Stimulated activated CD8-positive, alpha-beta memory T cell treated with anti-CD3 and anti-CD28 coated beads, Interleukin-7, amount 100 ng/mL, for 1 hour (primary cell): ENCODE data around the gene XYLT2.
"Not testable (repeated sequence)": the region's sequence is repeated elsewhere in the genome, so short reads cannot be mapped to it uniquely, and the experiment has no call there.

Source experiments
- DNase-seq, 2 donors: peaks; one replicate each; pipeline ENCODE4 v3.0.0-alpha.2; 2020; ENCODE audit warnings: low read depth in 2 of 2

The XYLT2 gene

DNA sequence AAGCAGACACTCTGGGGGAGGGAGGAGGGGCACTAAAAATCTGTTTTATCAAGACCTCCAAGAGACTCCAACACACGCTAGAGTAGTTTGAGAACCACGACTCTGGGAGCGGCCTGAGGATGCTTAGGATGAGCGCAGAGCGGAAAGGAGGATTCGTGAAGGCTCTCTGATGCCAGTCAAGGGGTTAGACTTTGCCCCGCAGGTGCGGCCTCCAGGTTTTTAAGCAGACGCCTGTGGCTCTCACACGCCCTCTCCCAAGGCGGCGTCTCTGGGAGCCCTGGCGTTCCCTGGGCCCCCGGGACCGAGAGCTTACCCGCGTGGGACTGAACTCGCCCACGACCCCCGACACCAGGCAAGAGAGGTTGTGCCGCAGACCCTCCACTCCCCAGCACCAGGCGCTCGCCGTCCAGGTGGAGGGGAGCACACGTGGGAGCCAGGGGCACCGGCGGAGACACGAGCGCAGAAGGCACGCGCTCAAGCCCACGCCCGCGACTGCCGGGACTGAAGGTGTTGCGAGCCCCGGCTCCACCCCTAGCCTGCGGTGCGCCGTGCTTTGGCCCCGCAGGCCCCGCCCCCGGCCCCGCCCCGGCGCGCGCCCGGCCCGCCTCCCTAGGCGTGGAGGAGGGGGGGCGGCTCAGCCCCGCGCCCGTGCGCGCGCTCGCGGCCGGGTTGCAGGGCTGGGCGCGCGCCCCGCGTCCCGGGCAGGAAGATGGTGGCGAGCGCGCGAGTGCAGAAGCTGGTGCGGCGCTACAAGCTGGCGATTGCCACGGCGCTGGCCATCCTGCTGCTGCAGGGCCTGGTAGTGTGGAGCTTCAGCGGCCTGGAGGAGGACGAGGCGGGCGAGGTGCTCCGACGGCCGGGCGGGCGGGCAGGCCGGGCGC is at the start of gene XYLT2:
TSS of gene XYLT2 (plus strand) at position 695 of the 881 bp plus-strand sequence. CDS start at position 710, 15 bp downstream.
- peak; percentile 79 to 82 for DNase-seq

DNA sequence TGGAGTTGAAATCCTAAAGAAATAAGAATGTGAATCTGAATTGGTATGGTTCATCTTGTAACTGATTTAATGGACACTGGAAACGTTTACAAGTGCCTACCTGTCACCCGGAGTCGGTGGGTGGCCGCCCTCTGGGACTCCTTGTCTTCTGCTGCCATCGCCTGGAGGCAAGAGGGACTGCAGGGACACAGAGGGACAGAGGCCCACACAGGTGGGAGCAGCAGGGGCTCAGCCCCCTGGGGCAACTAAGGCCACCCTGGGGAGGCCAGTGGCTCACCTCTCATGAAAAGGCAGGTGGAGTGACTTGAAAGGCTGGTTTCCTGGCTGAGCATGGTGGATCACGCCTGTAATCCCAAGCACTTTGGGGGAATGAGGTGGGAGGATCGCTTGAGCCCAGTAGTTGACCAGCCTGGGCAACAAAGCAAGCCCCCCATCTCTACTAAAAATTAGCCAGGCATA is 48.5 kb upstream of the XYLT2 start:
- DNase-seq: peak; percentile 50 to 60

- DNase-seq: no peak
These were observed 47.9 kb upstream of the XYLT2 start for GRCh38 chr17:50298018-50298417.

- no peak for DNase-seq
These were observed 46.1 kb upstream of the XYLT2 start for GRCh38 chr17:50299776-50300175.

- not testable (repeated sequence) for DNase-seq
These were observed 45.1 kb upstream of the XYLT2 start for GRCh38 chr17:50300824-50301223.

DNA sequence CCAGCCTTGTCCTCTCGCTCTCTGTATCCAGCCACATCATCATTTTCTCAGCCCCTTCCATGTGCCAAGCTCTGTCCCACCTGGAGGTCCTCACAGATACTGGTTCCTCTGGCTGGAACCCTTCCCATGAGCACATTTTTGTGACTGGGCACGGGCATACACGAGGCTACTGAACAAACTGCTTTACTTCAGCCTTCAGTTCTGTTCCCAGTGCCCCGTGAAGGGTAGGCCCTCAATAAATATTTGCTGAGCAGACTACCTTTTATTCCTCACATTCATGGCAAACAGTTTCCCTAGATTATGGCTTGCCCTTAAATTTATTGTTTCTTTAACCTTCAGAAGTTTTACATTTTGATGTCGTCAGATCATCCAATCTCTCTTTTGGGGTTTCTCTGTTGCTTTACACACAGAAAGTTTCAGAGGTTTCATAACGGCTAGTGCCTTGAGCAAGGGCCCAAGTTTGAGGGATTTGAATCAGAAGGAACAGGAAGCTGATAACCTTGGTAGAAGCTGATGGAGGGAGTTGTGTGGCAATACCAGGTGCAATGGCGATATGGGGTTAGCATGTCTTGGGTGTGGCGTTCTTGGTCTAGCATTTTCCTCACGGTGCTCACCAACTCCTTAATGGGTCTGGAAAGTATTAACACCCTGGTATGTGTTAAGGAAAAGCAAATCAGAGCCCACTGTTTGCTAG is 43.9 kb upstream of the XYLT2 start:
- DNase-seq: no peak

- no peak for DNase-seq
These were observed 42.9 kb upstream of the XYLT2 start for GRCh38 chr17:50303051-50303450.

DNA sequence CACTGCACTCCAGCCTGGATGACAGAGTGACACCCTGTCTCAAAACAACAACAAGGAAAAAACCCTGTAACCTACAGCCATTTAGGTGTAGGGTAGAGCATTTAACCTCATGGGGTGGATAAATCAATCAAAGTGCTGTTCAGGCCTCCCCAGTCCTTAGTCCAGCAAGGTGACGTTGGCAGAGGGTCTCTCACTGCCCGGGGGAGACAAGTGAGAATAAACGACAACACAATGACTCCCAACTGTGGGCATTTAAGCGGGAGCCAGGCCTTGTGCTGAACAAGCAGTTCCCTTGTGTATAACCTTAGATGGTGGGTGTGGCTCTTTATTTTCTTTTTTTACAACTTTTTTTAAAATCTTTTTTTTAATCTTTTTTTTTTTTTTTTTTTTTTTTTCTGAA is 42.3 kb upstream of the XYLT2 start:
- no peak for DNase-seq

DNA sequence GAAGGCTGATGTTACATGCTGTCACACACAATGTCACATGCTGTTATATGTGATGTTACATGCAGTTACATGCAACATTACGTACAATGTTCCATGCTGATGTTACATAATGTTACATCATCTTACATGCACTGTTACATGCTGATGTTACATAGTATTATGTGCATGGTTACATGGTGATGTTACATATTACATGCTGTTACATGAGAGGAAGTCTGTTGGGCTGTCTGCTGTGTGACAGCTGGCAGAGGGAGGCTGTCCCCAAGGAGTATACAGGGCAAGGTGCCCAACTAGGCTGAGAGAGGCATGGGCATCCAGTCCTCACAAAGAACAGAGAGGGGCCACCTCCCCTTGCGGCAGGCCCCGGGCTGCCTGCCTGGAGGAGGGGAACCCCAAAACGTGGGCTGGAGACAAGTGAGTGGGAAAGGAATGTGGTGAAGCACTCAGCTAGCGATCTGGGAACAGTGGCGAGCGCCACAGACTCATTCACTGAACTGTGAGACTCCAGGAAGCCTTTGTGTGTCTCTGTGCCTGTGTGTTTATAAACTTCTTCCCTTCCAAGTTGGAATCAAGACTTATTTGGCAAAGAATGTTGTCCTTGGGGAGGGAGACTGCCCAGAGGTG is 41.0 kb upstream of the XYLT2 start:
- no peak for DNase-seq

GRCh38 chr17:50307654-50308053 is 38.3 kb upstream of the XYLT2 start:
- DNase-seq: no peak

- DNase-seq: no peak
These were observed 37.3 kb upstream of the XYLT2 start for GRCh38 chr17:50308666-50309065.

- DNase-seq: no peak
These were observed 35.3 kb upstream of the XYLT2 start for GRCh38 chr17:50310455-50311111.

DNA sequence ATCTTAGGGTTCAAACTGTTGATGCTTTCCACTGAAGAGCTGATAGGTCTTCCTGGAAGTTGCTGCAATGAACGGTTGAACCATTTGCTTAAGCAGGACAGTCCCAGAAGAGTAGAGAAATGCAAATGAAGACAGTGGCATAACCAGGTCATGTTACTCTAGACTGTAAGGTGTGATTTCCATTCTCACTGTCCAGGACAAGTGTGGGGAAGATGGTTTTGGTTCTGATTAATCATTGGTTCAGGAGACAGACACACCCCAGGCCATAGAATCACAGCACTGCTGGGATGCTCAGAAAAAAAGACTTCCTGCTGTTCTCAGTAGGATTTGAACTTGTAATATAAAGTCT is 34.8 kb upstream of the XYLT2 start:
- DNase-seq: no peak

DNA sequence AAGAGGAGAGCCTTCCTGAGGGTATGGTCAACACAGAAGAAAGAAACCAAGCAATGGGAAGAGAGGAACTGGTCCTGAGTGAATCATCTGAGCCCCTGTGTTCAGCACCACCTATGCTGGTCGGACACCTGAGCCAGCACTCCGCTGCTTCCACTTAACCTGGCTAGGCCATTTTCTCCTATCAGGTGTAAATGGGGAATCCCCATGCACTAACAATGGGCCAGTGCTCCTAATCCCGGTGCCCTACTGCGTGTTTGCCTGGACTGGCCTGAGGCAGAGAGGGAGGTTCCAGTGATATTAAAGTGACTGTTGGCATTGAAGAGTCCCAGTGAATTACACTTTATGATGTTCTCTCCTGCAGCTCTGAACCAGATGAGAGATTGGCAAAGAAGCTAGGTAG is 34.4 kb upstream of the XYLT2 start:
- DNase-seq: no peak

DNA sequence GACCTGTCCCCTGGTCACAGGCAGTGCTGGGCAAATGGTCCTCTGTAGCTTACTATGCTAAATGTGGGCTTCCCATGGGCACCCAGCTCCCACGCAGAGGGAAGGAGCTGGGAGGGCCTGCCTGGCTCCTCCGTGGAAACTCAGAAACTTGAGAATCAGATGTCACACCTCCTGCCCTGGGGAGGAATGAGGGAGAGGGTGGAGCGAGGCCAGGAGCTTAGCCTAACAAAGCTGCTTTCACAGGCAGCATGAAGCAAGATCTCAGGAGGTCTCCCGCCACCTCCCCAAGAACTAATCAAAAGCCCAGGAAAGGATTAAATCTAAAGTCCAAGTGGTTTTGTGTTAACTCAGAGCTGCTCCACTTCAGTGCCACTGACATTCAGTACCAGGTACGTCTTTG is 33.6 kb upstream of the XYLT2 start:
- DNase-seq: no peak

GRCh38 chr17:50314456-50315011 is 31.4 kb upstream of the XYLT2 start:
- no peak for DNase-seq

GRCh38 chr17:50316016-50316587 is 29.8 kb upstream of the XYLT2 start:
- DNase-seq: no peak

- DNase-seq: not testable (repeated sequence)
These were observed 29.3 kb upstream of the XYLT2 start for GRCh38 chr17:50316660-50317059.

DNA sequence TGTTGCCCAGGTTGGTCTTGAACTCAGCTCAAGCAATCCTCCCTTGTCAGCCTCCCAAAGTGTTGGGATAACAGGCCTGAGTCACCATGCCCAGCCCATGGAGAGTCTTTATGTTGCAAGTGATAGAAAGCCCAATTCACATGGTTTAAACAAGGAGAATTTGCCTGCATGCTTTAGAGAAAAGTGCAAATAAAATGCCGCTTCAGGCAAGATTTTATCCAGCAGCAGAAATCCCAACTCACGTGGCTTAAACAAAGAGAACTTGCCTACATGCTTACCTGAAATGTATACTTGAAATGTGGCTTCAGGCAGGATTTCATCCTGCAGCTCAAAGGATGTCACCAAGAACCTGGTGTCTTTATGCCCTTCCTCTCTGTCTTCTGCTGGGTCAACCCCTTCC is 28.8 kb upstream of the XYLT2 start:
- no peak for DNase-seq

- DNase-seq: no peak
These were observed 27.2 kb upstream of the XYLT2 start for GRCh38 chr17:50318501-50319285.
